ENCODE data around the gene CFAP74.
A peak's percentile ranks its signal among the peaks of the same experiment; 100 is the strongest.

The CFAP74 gene

GRCh38 chr1:1974834-1975233 lies 28.8 kb downstream of the CFAP74 start:
- no peak overlapping the region for H3K4me3 ChIP-seq

GRCh38 chr1:1973716-1974642 lies 29.6 kb downstream of the CFAP74 start:
- Histone ChIP-seq H3K4me3 (no peak overlapping the region), H3K27ac (no peak overlapping the region)

More at GRCh38 chr1:1974834-1975233, 28.8 kb downstream of the CFAP74 start:
- no peak overlapping the region for H3K27ac ChIP-seq

GRCh38 chr1:1972976-1973715 lies 30.4 kb downstream of the CFAP74 start:
- Histone ChIP-seq H3K27ac (no peak overlapping the region), H3K4me3 (no peak overlapping the region)

GRCh38 chr1:1971688-1972087 lies 31.9 kb downstream of the CFAP74 start:
- Histone ChIP-seq H3K27ac (no peak overlapping the region), H3K4me3 (no peak overlapping the region)

GRCh38 chr1:1971017-1971416 lies 32.6 kb downstream of the CFAP74 start:
- Histone ChIP-seq H3K4me3 (no peak overlapping the region), H3K27ac (no peak overlapping the region)

GRCh38 chr1:1969953-1970716 lies 33.5 kb downstream of the CFAP74 start:
- H3K27ac ChIP-seq = no peak overlapping the region
- no peak overlapping the region for H3K4me3 ChIP-seq

- Histone ChIP-seq H3K27ac (no peak overlapping the region), H3K4me3 (no peak overlapping the region)
Measured at GRCh38 chr1:1969505-1969900, 34.1 kb downstream of the CFAP74 start.

GRCh38 chr1:1968767-1969504 lies 34.6 kb downstream of the CFAP74 start:
- no peak overlapping the region for H3K4me3 ChIP-seq
- H3K27ac ChIP-seq = peak overlapping the region in 1 of 21 experiments; percentile 18

GRCh38 chr1:1967879-1968278 lies 35.7 kb downstream of the CFAP74 start:
- Histone ChIP-seq H3K4me3 (no peak overlapping the region), H3K27ac (no peak overlapping the region)

GRCh38 chr1:1967151-1967550 lies 36.4 kb downstream of the CFAP74 start:
- no peak overlapping the region for H3K4me3 ChIP-seq
- no peak overlapping the region for H3K27ac ChIP-seq

- no peak overlapping the region for H3K27ac ChIP-seq
- no peak overlapping the region for H3K4me3 ChIP-seq
Measured at GRCh38 chr1:1966071-1966740, 37.4 kb downstream of the CFAP74 start.

GRCh38 chr1:1965546-1965945 lies 38.0 kb downstream of the CFAP74 start:
- Histone ChIP-seq H3K27ac (no peak overlapping the region), H3K4me3 (no peak overlapping the region)

- Histone ChIP-seq H3K27ac (no peak overlapping the region), H3K4me3 (no peak overlapping the region)
Measured at GRCh38 chr1:1964811-1965210, 38.8 kb downstream of the CFAP74 start.

GRCh38 chr1:1963570-1963969 lies 40.0 kb downstream of the CFAP74 start:
- no peak overlapping the region for H3K27ac ChIP-seq
- H3K4me3 ChIP-seq = no peak overlapping the region

- Histone ChIP-seq H3K27ac (no peak overlapping the region), H3K4me3 (no peak overlapping the region)
Measured at GRCh38 chr1:1962752-1963151, 40.8 kb downstream of the CFAP74 start.

- Histone ChIP-seq H3K27ac (no peak overlapping the region), H3K4me3 (no peak overlapping the region)
Measured at GRCh38 chr1:1960480-1961196, 42.9 kb downstream of the CFAP74 start.

GRCh38 chr1:1959840-1960479 lies 43.6 kb downstream of the CFAP74 start:
- Histone ChIP-seq H3K27ac (no peak overlapping the region), H3K4me3 (no peak overlapping the region)

GRCh38 chr1:1959459-1959839 lies 44.1 kb downstream of the CFAP74 start:
- no peak overlapping the region for H3K27ac ChIP-seq

More at GRCh38 chr1:1959459-1959839, 44.1 kb downstream of the CFAP74 start:
- no peak overlapping the region for H3K4me3 ChIP-seq
